ENCODE measurements around the gene ATL2.

Gene ATL2

DNA sequence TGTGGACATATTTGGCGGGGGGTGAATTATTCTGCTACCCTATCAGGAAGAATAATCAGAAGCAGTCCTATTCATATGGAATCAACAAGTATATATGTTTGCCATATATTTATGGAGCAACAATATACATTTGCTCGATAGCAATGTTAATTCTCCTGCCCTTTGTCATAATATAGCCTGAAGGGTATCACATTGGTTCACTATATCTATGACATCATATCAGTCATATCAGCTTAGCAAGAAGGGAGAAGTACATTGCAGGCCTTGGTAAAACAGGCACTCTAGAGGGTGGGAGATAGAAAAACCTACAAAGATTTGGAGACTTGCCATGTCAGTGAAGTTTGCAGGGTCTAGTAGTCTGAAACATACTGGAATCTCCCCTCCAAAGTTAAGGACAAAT is 128.4 kb downstream of the ATL2 start:
- DNase-seq (ENCODE audit: low read depth in 2 of 2), result no peak

DNA sequence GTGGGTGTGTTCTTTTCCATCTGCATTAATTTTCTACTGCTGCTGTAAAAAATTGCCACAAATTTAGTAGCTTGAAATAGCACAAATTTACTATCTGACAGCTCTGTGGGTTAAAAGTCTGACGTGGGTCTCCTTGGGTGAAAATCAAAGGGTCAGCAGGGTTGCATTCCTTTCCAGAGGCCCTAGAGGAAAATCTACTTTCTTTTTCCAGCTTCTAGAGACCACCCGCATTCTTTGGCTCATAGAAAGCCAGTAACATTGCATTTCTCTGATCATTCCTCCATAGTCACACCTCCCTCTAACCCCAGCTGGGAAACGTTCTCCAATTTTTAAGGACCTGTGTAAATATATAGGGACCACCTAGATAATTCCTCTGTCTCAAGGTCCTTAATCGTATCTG is 128.8 kb downstream of the ATL2 start:
- no peak for DNase-seq (ENCODE audit: low read depth in 2 of 2)

DNA sequence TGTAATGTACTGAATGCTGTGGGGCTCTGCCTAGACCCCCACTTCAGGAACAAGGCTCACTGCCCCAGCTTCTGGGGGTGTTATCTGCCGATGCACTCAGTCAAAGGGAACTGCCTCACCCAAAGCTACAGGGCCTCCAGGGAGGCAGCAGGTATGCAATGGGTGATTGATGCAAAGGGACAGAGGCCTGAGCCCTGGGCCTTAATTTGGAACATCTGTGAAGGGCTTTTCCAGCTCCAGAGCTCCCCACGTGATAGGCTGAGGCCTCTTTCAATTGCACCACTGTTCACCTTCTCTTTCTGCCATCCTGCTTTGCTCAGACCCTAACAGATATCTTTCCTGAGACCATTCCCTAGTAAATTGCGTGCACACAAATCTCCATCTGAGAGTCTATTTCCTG is 131.0 kb downstream of the ATL2 start:
- no peak for DNase-seq (ENCODE audit: low read depth in 2 of 2)

DNA sequence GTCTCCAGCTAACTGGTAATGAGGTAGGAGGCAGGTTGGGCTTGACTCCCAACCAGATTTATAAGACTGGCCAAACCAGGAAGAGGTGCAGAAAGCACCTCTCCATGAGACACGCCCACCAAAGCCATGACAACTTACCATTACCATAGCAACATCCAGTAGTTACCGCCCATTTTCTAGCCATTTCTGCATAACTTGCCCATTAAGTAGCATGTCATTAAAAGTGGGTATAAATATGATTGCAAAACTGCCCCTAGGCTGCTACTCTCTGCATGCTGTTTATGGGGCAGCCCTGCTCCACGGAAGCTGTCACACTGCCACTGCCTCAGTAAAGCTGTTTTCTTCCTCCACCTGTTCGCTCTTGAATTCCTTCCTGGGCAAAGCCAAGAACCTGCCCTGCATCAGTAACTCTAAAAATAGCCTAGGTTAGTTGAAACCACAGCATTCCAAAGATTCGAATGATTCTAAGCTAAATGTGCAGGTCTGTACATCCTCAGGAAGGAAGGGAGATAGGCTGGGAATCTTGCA is 131.9 kb downstream of the ATL2 start:
- DNase-seq (ENCODE audit: low read depth in 2 of 2), result no peak

DNA sequence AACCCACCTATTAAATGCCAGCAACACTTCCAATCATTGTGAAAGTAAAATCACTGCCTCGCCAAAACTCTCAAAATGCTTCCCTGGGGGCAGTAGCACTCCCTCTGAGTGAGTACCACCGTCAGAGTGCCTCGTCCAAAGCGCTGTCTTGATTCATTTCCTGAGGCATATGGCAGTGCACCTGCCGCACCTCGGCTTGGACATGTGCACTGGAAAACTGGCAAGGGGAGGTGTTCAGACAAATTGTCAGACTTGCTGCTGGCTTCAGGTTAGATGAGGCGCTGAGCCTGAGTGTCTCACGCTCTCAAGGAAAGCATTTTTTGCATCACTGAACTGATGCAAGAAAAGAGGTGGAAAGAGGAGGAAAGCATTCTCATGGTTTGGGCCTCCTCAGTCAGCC is 132.8 kb downstream of the ATL2 start:
- DNase-seq (ENCODE audit: low read depth in 2 of 2), result no peak

Data from stimulated activated CD4-positive, alpha-beta T cell treated with anti-CD3 and anti-CD28 coated beads, Interleukin-1b, Interleukin-23, amount 100 ng/mL, for 1 hour (primary cell).